Left forelimb (tissue), 1 donor: Measurements from ENCODE around the gene ESAM.

Source experiments
- DNase-seq: peaks from one replicate; pipeline ENCODE4 v3.0.0-alpha.2; 2018; ENCODE audit warnings: low spot score

ESAM gene

GRCh38 chr11:124753205-124753604, 8.9 kb downstream of the ESAM start:
- no peak for DNase-seq

GRCh38 chr11:124752471-124753102, 9.5 kb downstream of the ESAM start:
- no peak for DNase-seq

DNA sequence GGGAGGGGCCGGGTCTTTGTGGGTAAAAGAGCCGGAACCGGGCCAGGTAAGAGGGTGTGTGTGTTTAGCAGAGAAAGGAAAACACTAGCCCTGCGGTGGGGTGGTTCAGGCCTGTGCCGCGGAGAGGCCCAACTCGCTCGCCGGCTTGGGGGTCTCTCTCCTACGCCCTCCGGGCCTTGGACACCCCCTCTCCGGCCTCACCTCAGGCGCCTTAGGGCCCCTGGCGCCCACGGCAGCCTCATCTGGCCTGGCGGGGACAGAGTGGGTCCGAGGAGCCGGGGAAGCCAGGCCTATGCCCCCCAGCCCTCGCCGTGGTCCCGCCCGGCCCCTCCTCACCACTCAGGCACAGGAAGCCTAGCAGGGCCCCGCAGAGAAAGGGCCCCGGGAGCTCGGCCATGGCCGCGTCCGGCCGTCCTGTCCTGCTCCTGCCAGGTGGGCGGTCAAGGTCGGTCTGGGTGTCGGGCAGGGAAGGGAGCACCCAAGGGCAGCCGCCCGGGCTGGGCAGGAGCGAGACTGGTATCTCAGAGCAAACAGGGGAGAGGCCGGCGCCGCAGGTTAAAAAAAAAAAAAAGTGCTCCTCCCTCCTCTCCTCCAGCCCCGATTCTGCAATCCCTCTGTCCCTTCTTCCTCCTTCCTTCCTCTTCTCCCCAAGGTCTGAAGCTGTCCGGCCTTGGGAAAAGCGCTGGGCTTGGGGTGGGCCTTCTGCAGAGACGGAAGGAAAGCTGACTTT, 10.2 kb downstream of the ESAM start, which contains the start of gene VSIG2:
Gene VSIG2 (minus strand): TSS at position 515 of the 730 bp plus-strand sequence. CDS start 118 bp downstream, at position 397.
- DNase-seq = no peak

- no peak for DNase-seq
Measured at GRCh38 chr11:124751391-124751740, 10.7 kb downstream of the ESAM start.

DNA sequence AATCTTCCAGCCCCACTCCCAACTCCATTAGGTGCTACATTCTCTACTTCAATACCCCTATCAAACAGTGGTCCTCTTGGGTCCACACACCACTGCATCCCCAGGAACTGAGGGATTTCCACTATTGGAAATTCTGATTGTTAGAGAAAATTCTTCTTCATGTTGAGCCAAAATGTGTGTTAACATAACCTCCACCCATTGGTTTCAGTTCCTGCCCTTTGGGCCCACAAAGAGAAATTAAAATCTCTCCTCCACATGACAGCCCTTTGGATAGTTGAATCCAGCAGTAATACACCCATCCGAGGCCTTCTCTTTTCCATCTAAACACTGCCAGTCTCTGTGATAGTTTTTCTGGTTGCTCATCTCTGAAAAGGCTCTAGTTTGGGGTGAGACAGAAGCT, 12.2 kb downstream of the ESAM start:
- no peak for DNase-seq

DNA sequence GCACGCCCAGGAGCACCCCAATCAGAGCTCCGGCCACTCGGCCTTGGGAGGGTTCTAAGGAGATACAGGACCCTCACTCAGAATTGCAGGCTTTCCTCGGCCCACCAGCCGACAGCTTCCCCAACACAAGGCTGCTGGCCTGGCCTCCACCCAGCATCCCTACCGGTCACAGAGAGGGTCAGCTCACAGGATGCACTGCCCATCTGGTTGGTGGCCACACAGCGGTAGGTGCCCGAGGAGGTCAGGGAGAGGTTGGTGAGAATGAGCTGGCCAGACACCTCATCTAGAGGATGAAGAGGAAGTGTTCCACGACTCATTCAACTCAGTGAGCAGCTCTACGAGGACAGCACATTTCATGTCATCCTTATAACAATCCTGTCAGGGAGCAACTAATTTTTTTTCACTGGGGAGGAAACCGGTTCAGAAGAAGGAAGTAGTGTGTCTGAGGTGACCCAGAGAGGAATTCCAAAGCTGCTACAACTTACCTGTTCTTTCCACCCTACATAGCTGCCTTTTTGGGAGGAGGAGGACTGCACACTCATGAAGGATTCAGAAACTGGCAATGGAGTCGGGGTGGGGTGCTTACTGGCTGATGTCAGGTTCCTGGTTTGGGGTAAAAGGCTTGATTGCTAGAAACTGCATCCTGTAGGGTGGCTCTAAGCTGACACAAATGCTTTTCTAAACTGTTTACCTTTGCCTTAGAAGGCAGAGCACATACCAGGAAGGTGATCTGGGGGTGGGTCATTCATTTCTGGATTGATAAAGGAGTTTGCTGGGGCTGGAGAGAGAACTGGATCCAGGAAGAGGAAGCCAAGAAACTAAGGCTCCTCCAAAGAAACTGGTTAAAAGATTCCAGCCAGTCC, 13.4 kb downstream of the ESAM start:
- no peak for DNase-seq

DNA sequence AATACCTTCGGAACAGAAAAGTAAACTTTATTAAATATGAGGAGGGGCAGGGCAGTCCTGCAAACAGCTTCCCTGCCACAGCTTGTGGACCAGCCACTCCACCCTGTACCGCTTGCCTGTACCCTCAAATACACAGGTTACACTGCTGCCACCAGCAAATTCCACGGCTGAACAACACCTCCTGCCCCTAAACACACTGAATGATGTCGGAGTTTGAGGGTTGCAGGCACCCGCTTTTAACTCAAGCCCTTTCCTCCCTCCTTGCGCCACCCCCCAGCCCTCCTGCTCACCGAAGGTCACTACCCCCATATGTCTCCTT, 14.0 kb downstream of the ESAM start:
- DNase-seq = no peak

DNA sequence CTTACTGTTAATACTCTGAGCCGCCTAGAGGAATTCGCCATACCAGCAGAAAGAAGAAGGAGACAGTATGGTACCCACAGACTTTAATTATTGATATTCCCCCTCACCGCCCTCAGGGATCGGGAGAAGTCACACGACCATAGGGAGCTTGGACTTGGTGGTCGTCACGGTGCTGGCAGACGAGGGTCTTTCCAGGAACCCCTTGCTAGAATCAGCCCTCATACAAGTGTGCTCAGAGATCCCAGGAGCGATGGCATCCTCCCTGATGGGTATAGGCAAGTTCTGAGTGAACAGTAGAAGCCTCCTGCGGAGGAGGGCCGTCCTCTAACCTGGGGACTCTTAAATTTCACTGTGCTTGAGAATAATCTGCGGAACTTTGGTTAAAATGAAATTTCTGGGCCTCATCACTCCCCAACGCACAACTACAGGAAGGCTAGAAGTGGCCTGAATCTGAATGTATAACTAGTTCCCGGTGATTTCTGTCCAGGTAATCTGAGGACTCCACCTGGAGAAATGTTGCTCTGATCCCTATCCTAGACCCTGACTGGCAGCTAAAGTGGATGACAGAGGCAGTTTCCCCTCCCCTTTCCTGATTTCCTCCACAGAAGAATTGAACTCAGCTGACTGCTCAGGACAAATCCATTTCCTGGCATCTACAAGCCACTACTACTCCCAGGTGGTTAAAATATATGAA, 14.5 kb downstream of the ESAM start:
- DNase-seq = no peak

DNA sequence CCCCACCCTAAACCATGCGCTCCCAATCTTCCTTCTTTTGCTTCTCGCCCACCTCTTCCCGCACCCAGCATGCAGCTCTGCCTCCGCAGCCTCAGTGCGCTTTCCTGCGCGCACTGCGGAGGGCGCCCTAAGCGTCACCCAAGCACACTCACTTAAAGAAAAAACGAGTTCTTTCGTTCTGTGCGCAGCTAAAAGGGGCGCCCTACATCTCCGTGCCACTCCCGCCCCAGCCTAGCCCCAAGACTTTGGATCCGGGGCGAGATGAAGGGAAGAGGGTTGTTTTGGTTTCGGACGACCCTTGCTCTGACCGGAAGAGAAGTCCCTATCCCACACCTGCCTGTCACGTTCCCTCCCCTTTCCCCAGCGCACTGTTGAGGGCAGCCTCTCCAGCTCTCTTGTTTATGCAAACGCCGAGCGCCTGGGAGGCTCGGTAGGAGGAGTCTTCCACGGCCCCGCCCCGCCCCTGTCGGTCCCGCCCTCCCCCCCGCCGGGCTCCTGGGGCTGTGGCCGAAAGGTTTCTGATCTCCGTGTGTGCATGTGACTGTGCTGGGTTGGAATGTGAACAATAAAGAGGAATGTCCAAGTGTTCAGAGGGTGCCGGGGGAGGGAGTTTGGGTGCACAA, 15.4 kb downstream of the ESAM start:
- DNase-seq = no peak

GRCh38 chr11:124745835-124746620, 16.1 kb downstream of the ESAM start:
- no peak for DNase-seq

DNA sequence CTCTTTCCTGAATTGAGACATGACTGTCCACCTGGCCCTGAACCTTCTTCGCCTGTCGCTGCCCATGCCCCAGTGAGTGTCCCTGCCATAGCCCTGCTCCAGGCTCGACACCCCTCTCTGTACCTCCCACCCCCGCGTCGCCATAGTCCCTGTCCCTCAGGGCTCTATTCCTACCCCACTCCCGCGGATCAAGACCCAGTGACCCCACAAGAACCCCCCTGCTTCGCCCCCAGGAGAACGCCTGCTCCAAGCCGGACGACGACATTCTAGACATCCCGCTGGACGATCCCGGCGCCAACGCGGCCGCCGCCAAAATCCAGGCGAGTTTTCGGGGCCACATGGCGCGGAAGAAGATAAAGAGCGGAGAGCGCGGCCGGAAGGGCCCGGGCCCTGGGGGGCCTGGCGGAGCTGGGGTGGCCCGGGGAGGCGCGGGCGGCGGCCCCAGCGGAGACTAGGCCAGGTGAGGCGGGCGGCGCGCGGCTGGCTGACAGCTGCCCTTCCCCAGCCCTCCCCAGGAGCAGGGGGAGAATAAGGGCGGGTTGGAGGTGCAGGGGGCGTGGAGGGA, 16.7 kb downstream of the ESAM start:
- no peak for DNase-seq

- no peak for DNase-seq
Measured at GRCh38 chr11:124743050-124743449, 19.0 kb downstream of the ESAM start.

GRCh38 chr11:124742555-124742954, 19.5 kb downstream of the ESAM start:
- DNase-seq = no peak

GRCh38 chr11:124740277-124740882, 21.7 kb downstream of the ESAM start:
- no peak for DNase-seq

DNA sequence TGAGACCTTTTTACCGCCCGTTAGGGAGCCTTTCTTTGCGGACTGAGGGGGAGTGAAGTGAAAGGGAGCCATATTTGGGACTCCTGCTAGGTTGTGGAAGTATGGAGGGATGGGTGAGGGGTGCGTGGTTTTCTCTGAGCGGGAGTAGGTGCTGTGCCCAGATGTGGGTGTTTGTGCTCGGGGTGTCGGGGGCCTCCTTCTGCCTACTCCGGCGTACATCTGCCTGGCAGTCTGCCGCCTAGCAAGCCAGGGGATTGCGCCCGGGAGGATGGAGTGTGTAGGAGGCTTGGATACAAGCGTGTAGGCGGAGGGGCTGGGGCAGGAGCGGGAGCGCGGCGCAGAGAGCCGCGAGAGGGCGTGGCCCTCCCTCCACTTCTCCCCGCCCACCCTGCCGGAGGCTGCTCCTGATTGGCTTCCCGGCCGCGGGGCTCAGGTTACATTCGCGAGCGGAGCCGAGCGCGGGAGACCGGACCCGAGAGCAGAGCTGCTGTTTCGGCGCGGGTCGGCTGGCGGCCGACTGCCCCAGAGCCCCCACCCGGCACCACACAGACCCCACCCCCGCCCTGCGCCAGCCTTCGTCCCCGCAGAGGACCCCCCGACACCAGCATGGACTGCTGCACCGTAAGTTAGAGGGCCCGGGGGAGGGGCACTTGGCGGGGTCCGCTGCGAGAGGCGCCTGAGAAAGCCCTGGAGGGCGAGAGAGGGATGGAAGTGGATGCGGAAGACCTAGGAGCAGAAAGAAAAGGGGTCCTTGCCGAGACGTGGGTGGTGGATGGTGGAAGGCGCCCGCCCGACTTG, 22.4 kb downstream of the ESAM start, which contains the start of gene NRGN:
Gene NRGN (plus strand): TSS at position 464 of the 798 bp plus-strand sequence. CDS start 143 bp downstream, at position 607.
- peak; percentile 93 for DNase-seq

DNA sequence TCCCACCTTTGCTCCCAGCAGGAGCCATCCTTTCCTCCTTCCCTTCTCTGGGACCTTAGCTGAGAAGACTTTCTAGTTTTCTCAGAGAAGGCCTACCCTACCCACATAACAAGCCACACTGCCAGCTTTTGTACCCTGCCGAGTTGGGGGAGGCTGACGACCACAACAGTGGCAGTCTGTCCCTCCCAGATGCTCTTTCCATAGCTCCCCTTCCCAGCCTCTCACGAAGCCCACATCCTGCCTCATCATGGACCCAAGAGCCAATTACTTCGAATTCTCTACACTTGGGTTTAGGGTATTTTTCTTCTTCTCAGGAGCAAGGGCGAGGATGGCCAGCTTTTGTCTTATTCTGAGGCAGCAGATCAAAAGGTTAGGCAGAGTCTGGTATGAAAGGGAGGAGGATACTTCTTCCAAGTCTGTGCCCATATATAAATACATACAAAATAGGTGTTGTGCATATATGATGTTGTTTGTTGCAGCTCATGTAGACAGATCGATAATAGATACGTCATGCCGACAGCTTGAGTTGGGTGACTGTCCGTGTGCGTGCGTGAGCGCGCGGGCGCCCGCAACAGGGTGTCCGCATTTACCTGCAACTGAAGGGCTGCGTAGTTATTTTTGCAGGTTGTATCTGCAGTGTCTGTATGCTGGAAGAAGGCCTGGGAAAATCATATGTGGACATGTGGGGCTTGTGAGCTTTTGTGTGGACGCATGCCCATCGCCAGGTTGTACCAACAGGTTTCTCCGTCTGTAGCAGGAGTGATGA, 23.2 kb downstream of the ESAM start:
- DNase-seq = no peak

- no peak for DNase-seq
Measured at GRCh38 chr11:124737638-124738305, 24.3 kb downstream of the ESAM start.

DNA sequence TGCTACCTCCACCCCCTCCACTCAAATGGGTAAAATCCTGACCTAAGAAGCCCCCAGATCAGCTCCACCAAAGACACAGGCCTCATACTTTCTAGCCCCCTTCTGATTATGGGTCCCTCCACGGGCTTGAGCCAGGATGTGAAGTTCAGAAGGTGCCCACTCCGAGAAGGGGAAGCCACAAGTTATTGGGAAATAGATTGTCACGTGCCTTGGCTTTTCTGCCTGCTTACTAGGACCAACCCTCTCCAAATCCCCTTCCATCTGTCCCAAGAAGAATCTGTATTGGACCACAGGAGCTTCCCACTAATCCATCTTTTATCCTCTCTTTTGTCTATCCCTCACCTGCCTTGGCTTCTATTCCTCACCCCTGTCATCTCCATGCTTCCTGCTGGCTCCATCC, 25.4 kb downstream of the ESAM start:
- no peak for DNase-seq
